Bronchial epithelial cell (primary cell): ENCODE measurements around the gene XKR7. TPM values are rescaled to one million over a fixed set of nuclear protein-coding genes. Genes with fewer than 3 reads are reported as not detected.

ENCODE experiments used
- DNase-seq: peaks from one replicate; pipeline ENCODE4 v3.0.0-alpha.2; 2010; ENCODE audit warnings: low read depth
- FAIRE-seq: peaks from 2 replicates; lab custom pipeline; 2011; peaks lifted over from hg19 to GRCh38; lab: Jason Lieb, UNC
- H3K27me3 ChIP-seq: 2 replicates; pipeline ENCODE4 v1.5.1; 2011; ENCODE audit warnings: low read length; ENCODE audit not compliant: control insufficient read depth, insufficient read depth
- H3K36me3 ChIP-seq: 2 replicates; pipeline ENCODE4 v1.5.1; 2011; ENCODE audit warnings: low read length; ENCODE audit not compliant: control insufficient read depth, insufficient read depth
- H3K4me3 ChIP-seq: 2 replicates; pipeline ENCODE4 v1.5.1; 2011; ENCODE audit warnings: mild to moderate bottlenecking, low read depth, low read length, control low read depth
- CTCF ChIP-seq: IDR thresholded peaks from 2 replicates; pipeline ENCODE4 v1.5.1; 2011; ENCODE audit warnings: mild to moderate bottlenecking, moderate library complexity, low read length, control low read depth, inconsistent platforms; ENCODE audit not compliant: insufficient read depth, severe bottlenecking
- total RNA-seq: library from RNA; depleted of rRNA; stranded (reverse); fragments of >200 nt; gene quantifications from 2 replicates; pipeline ENCODE4 v1.2.1, GENCODE V29; 2014

Gene XKR7
- total RNA-seq, 1 donor from 2014 or later: not detected

DNA sequence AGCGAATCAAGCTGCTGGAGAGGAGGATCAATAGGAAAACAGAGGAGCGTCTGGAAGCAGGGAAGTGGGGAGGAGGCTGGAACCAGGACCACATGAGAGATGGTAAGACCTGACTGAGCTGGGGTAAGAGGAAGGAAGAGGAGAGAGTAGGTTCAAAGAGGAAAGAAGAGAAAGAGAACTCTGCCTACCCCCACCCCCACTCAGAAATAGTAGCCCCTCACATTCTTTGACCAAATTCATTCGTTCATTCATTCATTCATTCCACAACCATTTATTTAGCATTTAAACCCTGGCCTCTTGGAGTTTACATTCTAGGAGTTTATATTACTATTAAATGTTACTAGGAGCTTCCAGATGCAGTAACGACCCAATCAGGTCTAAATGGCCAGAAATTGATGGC lies 68.3 kb downstream of the XKR7 start:
- Histone ChIP-seq H3K4me3 (no peak overlapping the region), H3K36me3 (no peaks in the 10 kb centered on the region), H3K27me3 (no peaks in the 10 kb centered on the region)
- no peak for DNase-seq
- TF ChIP-seq CTCF: no peak
- no peak for FAIRE-seq

- no peaks in the 10 kb centered on the region for H3K36me3 ChIP-seq
- no peak overlapping the region for H3K4me3 ChIP-seq
- TF ChIP-seq CTCF: no peak
- no peak for FAIRE-seq
- no peaks in the 10 kb centered on the region for H3K27me3 ChIP-seq
- no peak for DNase-seq
Measured at GRCh38 chr20:32036716-32037485, 69.0 kb downstream of the XKR7 start.

DNA sequence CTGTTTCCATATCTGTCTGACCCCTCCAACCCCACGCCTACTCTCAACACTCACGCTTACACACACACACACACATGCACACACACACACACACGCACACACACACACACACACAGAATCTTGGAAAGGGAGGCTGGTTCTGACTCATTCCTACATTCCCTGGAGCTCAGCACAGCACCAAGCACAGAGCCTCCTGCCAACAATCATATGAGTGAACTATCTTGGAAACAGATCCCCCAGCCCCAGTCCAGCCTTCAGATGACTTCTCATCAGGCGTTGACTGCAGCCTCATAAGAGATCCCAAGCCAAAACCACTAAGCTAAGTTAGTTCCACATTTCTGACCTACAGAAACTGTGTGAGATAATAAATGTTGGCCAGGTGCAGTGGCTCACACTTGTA lies 70.0 kb downstream of the XKR7 start:
- TF ChIP-seq CTCF: no peak
- Histone ChIP-seq H3K4me3 (no peak overlapping the region), H3K27me3 (no peaks in the 10 kb centered on the region), H3K36me3 (no peaks in the 10 kb centered on the region)
- DNase-seq (peak; percentile 48), FAIRE-seq (no peak)

GRCh38 chr20:32040142-32040953 lies 72.4 kb downstream of the XKR7 start:
- Histone ChIP-seq H3K36me3 (no peaks in the 10 kb centered on the region), H3K27me3 (no peaks in the 10 kb centered on the region), H3K4me3 (no peak overlapping the region)
- DNase-seq: peak; percentile 93
- no peak for TF ChIP-seq CTCF
- FAIRE-seq: no peak

DNA sequence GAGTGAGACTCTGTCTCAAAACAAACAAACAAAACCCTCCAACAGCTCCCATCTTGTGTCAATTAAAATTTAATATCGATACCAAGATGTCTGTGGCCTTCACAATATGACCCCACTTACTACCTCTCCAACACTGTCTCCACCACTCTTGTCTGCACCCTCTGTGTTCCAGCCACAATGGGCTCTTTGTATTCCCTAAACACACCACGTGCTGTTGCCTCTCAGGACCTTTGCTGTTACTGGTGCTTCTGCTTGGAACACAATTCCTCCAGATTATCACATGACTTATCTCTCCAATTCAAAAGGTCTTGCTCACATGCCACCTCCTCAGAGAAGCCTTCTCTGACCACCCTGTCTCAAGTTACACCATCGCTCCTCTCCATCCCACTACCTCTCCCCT lies 78.0 kb downstream of the XKR7 start:
- no peak for TF ChIP-seq CTCF
- Histone ChIP-seq H3K36me3 (no peaks in the 10 kb centered on the region), H3K4me3 (no peak overlapping the region), H3K27me3 (peaks cover 8% of the 10 kb centered on the region)
- FAIRE-seq (no peak), DNase-seq (no peak)
